GM19438 (cell line): Measurements from ENCODE around the gene CPEB2.

Experiments used
- ATAC-seq: cut with Tn5 transposase; IDR thresholded peaks from one replicate; pipeline ENCODE4 v1.9.1; 2021; ENCODE audit warnings: low read depth; ENCODE audit not compliant: unreplicated experiment

The CPEB2 gene

GRCh38 chr4:15001869-15002658, at the start of gene CPEB2:
Gene CPEB2 (plus strand): TSS chr4:15002481. CDS start chr4:15002674, 193 bp downstream.
- ATAC-seq: peak; percentile 52

GRCh38 chr4:14958436-14958835, 43.8 kb upstream of the CPEB2 start:
- no peak for ATAC-seq

DNA sequence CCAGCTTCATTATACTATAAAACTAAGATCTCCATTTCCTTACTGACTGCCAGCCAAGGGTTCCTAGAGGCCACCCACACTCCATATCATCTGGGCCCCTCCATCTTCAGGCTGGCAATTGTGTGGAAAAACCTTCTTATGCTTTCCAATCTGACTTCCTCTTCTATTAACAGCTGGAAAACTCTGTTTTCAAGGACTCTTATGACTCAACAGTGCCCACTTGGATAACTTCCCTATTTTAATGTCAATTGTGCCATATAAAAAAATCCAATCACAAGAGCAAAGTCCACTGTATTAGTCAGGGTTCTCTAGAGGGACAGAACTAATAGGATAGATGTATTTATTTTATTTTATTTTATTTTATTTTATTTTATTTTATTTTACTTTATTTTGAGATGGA, 41.0 kb upstream of the CPEB2 start:
- no peak for ATAC-seq

DNA sequence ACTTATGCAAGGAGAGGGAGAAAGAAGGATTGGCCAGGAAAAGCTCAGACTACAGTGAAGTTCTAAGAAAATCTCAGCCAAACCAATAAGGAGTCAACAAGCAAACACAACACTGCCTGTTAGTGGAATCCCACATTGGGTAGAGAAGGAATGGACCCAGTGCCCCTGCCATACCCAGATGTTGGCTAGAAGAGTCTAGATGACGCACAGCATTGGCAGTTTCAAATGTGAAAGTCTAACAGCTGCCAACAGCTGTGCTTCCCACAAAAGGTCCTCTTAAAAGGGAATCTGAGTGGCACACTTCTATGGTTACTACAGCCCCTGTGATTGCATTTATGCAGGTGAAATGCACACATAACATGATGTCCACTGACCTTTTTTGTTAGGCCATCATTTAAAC, 37.2 kb upstream of the CPEB2 start:
- no peak for ATAC-seq

DNA sequence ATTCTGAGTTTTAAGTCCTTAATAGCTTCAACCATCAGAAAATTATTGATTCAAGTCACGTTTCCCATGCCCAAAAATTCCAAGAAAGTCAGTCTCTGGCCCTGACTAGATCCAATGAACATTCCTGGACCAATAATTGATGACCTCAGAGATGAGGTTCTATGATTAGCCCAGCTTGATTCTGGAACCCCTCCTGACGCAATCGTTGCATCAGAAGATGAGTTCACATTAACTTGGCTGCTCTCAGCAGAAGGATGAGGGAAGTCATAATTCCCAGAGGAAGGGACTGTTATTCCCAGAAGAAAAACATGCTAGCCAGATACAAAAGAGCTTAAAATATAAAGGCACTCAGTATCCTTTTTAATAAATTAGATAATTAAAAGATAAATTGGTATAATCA, 34.3 kb upstream of the CPEB2 start:
- no peak for ATAC-seq

- ATAC-seq: no peak
These were observed 24.5 kb upstream of the CPEB2 start for GRCh38 chr4:14977830-14978229.

GRCh38 chr4:14984448-14984847, 17.8 kb upstream of the CPEB2 start:
- no peak for ATAC-seq

- no peak for ATAC-seq
These were observed 17.1 kb upstream of the CPEB2 start for GRCh38 chr4:14985161-14985560.

DNA sequence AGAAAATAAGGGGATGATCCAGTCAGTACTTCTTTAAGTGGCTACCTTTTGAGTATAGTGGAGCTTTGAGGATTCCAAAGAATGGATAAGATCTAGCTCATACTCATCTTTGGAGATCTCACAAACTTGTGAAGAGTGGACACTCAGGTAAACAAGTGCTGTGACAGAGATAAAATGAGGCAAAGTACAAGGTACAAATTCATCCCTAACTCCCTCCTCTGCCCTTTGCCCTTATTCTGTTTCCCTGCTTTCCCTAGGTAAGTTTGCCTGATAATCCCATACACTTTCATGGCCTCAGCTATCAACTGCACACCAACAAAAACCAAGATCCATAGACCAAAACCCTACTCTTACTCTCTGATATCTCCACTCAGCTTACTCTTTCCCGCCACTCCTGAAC, 16.4 kb upstream of the CPEB2 start:
- ATAC-seq: no peak

GRCh38 chr4:14987054-14987453, 15.2 kb upstream of the CPEB2 start:
- no peak for ATAC-seq

DNA sequence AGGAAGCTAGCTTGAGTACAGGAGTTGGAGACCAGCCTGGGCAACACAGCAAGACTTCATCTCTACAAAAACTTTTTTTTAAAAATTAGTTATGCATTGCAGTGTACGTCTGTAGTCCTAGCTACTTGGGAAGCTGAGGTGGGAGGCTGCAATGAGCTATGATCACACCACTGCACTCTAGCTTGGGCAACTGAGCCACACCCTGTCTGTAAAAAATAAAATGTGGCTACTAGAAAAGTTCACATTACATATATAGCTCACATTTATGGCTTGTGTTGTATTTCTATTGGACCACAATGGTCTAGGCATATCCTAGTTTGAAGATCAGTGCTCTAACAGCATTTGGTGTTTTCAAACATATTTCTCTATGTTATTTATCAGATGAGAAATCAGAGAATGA, 11.8 kb upstream of the CPEB2 start:
- ATAC-seq: no peak

- ATAC-seq: no peak
These were observed 8.0 kb upstream of the CPEB2 start for GRCh38 chr4:14994242-14994641.

GRCh38 chr4:15001248-15001868, 923 bp upstream of the CPEB2 start:
- ATAC-seq: peak; percentile 16

- peak; percentile 14 for ATAC-seq
These were observed 549 bp downstream of the CPEB2 start for GRCh38 chr4:15002659-15003400.

DNA sequence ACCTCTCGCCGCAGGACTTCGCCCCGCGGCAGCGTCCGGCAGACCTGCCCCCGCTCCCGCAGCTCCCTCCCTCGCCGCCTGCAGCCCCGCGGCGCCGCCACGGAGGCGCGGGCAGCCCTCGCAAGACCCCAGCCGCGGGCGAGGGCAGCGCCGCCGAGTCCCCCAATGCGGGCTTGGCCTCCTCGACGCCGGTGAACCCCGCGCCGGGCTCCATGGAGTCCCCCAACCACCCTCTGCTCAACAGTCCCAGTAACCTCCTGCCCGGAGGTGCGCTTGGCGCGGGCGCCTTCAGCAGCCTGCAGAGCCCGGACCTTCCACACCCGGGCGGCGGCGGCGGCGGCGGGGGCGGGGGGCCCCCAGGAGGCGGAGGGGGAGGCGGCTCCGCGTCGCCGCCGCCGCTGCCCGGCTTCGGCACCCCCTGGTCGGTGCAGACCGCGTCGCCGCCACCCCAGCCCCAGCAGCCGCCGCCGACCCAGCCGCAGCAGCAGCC, 1.2 kb downstream of the CPEB2 start:
- ATAC-seq: peak; percentile 8

DNA sequence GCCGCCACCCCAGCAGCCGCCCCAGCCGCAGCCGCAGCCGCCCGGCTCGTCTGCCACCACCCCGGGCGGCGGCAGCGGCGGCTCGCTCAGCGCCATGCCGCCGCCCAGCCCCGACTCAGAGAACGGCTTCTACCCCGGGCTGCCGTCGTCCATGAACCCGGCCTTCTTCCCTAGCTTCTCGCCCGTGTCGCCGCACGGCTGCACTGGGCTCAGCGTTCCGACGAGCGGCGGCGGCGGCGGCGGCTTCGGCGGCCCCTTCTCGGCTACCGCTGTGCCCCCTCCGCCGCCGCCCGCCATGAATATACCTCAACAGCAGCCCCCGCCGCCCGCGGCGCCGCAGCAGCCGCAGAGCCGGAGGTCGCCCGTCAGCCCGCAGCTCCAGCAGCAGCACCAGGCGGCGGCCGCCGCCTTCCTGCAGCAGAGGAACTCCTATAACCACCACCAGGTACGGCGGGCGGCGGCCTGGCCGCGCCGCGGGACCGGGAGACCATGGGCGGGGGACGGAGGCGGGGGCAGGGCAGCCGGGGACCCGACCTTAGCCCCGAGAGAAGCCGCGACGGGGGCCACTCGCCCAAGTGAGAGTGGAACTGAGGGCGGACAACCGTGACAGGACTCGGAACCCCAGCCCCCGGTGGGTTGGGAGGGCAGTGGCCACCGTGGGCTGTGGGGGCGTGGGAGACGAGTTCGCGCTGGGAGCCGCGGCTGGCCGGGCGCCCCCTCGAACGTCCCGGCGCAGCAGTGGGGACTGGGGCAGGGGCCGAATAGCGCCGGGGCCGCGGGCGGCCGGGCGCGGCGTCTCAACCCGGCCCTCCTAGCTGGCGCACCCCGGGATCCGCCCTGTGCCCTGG, 1.8 kb downstream of the CPEB2 start:
- peak; percentile 6 for ATAC-seq

GRCh38 chr4:15004739-15005301, 2.5 kb downstream of the CPEB2 start:
- peak; percentile 3 for ATAC-seq

- ATAC-seq: no peak
These were observed 3.3 kb downstream of the CPEB2 start for GRCh38 chr4:15005474-15006115.

DNA sequence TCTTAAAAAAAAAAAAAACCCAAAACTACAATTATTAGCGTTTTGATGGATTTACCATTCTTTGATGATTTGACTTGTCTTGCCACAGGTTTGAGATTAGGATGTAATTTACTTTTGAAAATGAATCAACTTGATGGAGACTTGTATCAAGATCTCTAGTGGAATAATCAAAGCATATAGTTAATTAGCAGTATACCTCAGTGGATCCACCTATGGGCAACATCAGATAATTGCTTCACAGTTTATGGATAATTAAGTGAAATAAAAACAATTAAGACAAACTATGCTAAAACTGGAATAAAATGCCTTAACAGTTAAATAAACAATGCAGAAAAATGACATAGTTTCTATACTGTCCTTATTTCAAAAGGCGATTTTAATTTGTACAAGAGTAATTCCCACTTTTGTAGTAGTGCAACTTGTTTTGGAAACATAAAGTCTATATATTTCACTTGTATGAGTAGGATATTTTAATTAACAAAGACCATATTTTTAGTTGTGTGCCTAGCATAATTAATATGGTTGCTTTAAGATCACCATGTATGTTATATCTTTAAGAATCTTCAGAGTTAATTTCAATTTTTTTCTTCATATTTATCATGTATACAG, 4.2 kb downstream of the CPEB2 start:
- ATAC-seq: no peak
